Aorta (tissue), 5 donors: ENCODE results near the gene RABGEF1. TPM values are rescaled to one million over a fixed set of nuclear protein-coding genes. Genes with fewer than 3 reads are reported as not detected.
"Not testable (repeated sequence)": the region's sequence is repeated elsewhere in the genome, so short reads cannot be mapped to it uniquely, and the experiment has no call there.

Source experiments
- ATAC-seq: fragments of 200-7000 bp; cut with Tn5 transposase; one replicate; pipeline ENCODE4 v1.9.1; 2022; ENCODE audit warnings: moderate library complexity; ENCODE audit not compliant: low FRiP score
- DNase-seq, 2 donors: peaks; one replicate each; pipeline ENCODE4 v3.0.0-alpha.2; 2020
- H3K27ac ChIP-seq, 2 donors: one replicate each; pipeline ENCODE4 v1.5.1; 2013; ENCODE audit warnings: low read length in 2 of 2, mild to moderate bottlenecking in 2 of 2, moderate library complexity in 2 of 2, control low read depth in 1 of 2, inconsistent platforms in 1 of 2, low read depth in 1 of 2
- H3K27me3 ChIP-seq, 2 donors: one replicate each; pipeline ENCODE4 v1.6.1; 2013; ENCODE audit warnings: control low read depth in 1 of 2, low read length in 1 of 2, mild to moderate bottlenecking in 1 of 2, moderate library complexity in 1 of 2; ENCODE audit not compliant: insufficient read depth in 2 of 2, control insufficient read depth in 1 of 2
- H3K36me3 ChIP-seq, 2 donors: one replicate each; pipeline ENCODE4 v1.6.1; 2013; ENCODE audit warnings: control low read depth in 1 of 2, low read length in 1 of 2, mild to moderate bottlenecking in 1 of 2; ENCODE audit not compliant: insufficient read depth in 2 of 2, control insufficient read depth in 1 of 2
- H3K4me1 ChIP-seq, 2 donors: one replicate each; pipeline ENCODE4 v1.6.1; 2013; ENCODE audit warnings: low read length in 2 of 2, control low read depth in 1 of 2, mild to moderate bottlenecking in 1 of 2, moderate library complexity in 1 of 2; ENCODE audit not compliant: insufficient read depth in 2 of 2, control insufficient read depth in 1 of 2
- H3K4me3 ChIP-seq, 2 donors: one replicate each; pipeline ENCODE4 v1.5.1; 2013; ENCODE audit warnings: low read length in 2 of 2, control low read depth in 1 of 2, mild to moderate bottlenecking in 1 of 2
- H3K9me3 ChIP-seq: one replicate; pipeline ENCODE4 v1.6.1; 2013; ENCODE audit warnings: mild to moderate bottlenecking, low read length; ENCODE audit not compliant: control insufficient read depth
- WGBS, 2 donors: extraction: QIAGEN DNeasy Blood & Tissue Kit; methylation state at CpG; one replicate each; pipeline ENCODE4 v1.1.7; 2013; 5-methylcytosine and 5-hydroxymethylcytosine counted together
- intact Hi-C, 2 donors: fragments of 100-400 bp; cut with DNase I; formaldehyde crosslinking; loops; one replicate each; pipeline versions ENCODE4 v1.14.2 to v1.15.0; 2022
- polyA plus RNA-seq, 2 donors: library from polyadenylated mRNA; stranded (reverse); fragments of 200-250 nt; gene quantifications; one replicate each; pipeline ENCODE4 v1.2.3, GENCODE V29; 2013
- total RNA-seq, 2 donors: library from RNA; stranded (reverse); fragmentation: NEBNext Ultra II Directional; extraction: Animal tissue kit (Norgen Biotek cat#: 25700); gene quantifications; one replicate each; pipeline ENCODE4 v1.2.1, GENCODE V29; 2021
- donor health status: healthy with polysubstance abuse.
- donor health status: Bipolar disorder and iron deficiency.
- donor health status: DM: no; HTN: no; CAD: no.
- donor health status: DM: no; HTN: no; CAD: no.
- donor health status: DM: yes; HTN: yes; CAD: no.

RABGEF1 gene
- total and polyA plus RNA-seq, 4 donors: 8.9 to 38.0 (median 25.6) TPM

DNA sequence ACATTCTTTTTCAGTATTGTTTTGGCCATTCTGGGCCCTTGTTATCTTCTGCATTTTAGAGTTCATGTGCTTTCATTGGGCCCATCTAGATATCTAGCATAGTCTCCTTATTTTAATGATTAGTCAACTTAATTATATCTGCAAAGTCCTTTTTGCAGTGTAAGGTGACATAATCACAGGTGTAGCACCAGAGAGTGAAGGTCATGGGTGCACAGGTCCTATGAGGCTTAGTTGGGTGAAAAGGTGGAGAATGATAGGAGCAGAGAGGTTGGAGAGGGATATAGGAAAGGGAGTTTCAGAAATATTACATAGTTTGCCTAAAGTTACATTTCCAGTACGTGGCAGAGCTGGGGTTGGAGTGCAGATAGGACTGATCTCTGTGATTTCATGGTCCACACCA is 24.4 kb downstream of the RABGEF1 start:
- intact Hi-C loops: loop anchor here in 1 of 2 donors (10.0 kb wide), 1 partner anchor 210 kb away; no protein-coding TSS in a partner anchor
- H3K27ac ChIP-seq, H3K36me3 ChIP-seq, ATAC-seq, H3K27me3 ChIP-seq, H3K4me1 ChIP-seq, DNase-seq, H3K9me3 ChIP-seq, H3K4me3 ChIP-seq: not testable (repeated sequence)
- WGBS, 2 donors: 0% methylated on average over 1 of the region's 1 CpG; no CpG with 5 or more reads in 1 of the 2 donors

DNA sequence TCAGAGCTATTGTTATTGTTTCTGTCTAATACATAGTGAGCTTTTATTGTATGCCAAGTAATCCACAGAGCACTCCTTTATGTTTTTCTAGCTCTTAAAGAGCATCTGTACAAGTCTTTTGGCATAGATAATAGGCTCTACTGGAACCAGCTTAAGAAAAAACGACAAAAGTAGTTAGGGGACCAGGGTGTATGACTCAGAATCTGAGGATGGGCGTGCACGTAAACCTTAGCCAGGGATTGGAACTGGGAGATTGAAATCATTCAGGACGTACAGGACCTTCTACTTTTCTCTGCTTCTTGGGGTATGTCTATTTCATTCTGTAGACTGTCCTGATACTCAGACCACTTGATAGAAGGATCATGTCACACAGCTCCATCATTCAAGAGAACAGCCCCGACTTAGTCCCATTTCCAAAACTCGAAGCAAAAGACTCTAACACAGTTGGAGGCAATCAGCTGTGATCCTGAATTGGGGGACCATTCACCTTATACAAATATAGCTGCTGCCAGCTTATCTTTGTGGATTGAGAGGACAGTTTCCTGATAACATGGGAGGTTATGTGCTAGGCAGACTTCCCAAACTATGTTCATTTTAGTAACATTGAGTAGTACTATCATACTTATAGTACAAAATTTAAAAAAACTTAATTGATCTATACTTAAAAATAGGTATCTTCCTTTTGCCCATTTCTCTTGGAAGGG is 24.9 kb downstream of the RABGEF1 start:
- not testable (repeated sequence) for H3K9me3 ChIP-seq, H3K4me3 ChIP-seq, ATAC-seq, H3K36me3 ChIP-seq, H3K27me3 ChIP-seq, DNase-seq, H3K27ac ChIP-seq, H3K4me1 ChIP-seq
- WGBS, 2 donors: 33 to 48% methylated on average over 5 of the region's 6 CpGs
- intact Hi-C loops: loop anchor here in 1 of 2 donors (10.0 kb wide), 1 partner anchor 211 kb away; no protein-coding TSS in a partner anchor

DNA sequence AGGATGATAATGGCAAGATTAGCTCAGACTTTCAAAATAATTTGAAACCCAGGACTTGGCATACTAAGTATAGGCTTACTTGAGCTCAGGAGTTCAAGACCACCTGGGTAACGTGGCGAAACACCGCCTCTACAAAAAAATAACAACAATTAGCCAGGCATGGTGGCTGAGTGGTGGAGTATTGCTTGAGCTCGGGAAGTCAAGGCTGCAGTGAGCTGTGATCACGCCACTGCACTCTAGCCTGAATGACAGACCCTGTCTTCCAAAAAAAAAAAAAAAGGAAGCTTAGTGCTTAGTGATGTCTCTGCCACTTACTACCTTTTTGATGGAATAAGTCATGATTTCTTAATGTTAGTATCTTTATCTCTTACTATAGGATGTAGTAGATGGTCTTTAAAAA is 25.5 kb downstream of the RABGEF1 start:
- Histone ChIP-seq H3K9me3 (no peaks in the 10 kb centered on the region), H3K36me3 (no peaks in the 10 kb centered on the region), H3K27ac (no peak overlapping the region), H3K27me3 (no peaks in the 10 kb centered on the region), H3K4me3 (no peak overlapping the region), H3K4me1 (peaks cover 0 to 3% of the 10 kb centered on the region in 2 donors)
- 94 to 97% methylated on average over 5 of the region's 5 CpGs for WGBS, 2 donors
- no peak for DNase-seq
- no peak for ATAC-seq
- intact Hi-C loops: loop anchor here in 1 of 2 donors (10.0 kb wide), 1 partner anchor 211 kb away; no protein-coding TSS in a partner anchor

DNA sequence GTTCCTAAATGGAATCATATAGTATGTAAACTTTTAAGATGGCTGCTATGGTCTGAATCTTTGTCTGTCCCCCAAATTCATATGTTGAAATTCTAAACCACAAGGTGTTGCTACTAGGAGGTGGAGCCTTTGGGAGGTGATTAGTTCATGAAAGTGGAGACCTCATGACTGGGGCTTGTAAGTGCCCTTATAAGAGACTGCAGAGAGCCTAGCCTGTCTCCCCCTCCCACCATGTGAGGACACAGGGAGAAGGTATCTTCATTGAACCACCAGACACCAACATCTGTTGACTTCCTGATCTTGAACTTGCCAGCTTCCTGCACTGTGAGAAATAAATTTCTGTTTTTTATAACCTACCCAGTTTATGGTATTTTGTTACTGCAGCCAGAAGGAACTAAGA is 27.0 kb downstream of the RABGEF1 start:
- H3K9me3 ChIP-seq, H3K4me1 ChIP-seq, H3K27ac ChIP-seq, H3K27me3 ChIP-seq, DNase-seq, H3K36me3 ChIP-seq, H3K4me3 ChIP-seq, ATAC-seq: not testable (repeated sequence)
- intact Hi-C loops: loop anchor here in 1 of 2 donors (10.0 kb wide), 1 partner anchor 213 kb away; no protein-coding TSS in a partner anchor

DNA sequence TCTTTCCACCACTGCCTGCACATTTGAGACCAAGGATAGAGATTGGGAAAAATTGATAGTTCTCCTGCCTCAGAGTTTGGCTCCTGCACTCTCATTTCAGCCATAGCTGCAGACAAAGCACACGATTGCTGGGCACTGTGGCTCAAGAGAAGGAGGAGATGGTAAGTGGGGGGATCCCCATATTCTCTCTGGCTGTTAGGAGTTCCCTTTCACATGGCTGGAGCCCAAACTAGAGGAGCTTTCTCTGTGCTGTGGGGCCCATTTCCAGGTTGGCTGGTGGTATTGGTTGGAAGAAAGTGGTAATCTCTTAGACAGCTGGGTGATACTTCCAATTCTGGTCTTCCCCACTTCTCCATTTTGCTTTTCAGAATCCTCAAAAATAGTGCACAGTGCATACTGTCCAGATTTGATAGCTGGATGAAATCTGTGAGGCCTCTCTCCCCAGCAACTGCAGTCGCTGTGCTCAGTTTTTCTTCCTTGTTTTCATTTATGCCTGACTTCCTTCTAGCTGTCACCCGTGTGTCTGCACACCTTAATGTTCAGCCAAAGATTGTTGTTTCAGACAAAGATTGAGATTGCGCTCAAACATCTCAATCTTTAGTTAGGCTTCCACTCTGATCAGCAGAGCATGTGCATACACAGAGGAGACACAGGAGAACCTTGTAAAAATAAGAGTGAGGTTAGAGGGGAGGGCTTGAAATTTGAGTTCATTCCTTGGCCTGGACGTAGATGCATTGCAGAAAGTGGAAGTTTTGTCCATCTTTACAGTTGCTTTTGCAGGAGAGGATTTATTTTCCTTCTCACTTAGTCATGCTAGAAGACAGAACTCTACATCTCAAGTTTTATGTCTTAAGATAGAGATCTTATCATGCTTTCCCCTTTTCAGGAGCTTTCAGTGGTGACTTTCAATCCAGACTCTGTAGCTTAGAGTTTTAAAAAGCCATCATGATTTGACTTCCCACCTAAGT is 28.6 kb downstream of the RABGEF1 start:
- WGBS, 2 donors: 58 to 69% methylated on average over 4 to 5 of the region's 5 CpGs
- no peak for DNase-seq
- Histone ChIP-seq H3K27me3 (no peaks in the 10 kb centered on the region), H3K36me3 (no peaks in the 10 kb centered on the region), H3K27ac (no peak overlapping the region), H3K9me3 (no peaks in the 10 kb centered on the region), H3K4me3 (no peak overlapping the region), H3K4me1 (peaks cover 0 to 3% of the 10 kb centered on the region in 2 donors)
- no peak for ATAC-seq
- intact Hi-C loops: loop anchor here in 1 of 2 donors (10.0 kb wide), 1 partner anchor 214 kb away; no protein-coding TSS in a partner anchor

GRCh38 chr7:66769833-66770512 is 29.4 kb downstream of the RABGEF1 start:
- Histone ChIP-seq H3K4me3 (no peak overlapping the region), H3K4me1 (peaks cover 0 to 3% of the 10 kb centered on the region in 2 donors), H3K36me3 (peaks cover 0 to 4% of the 10 kb centered on the region in 2 donors), H3K27me3 (no peaks in the 10 kb centered on the region), H3K27ac (no peak overlapping the region), H3K9me3 (no peaks in the 10 kb centered on the region)
- intact Hi-C loops: loop anchor here in 1 of 2 donors (10.0 kb wide), 1 partner anchor 215 kb away; no protein-coding TSS in a partner anchor
- DNase-seq (no peak), ATAC-seq (no peak)
- 68 to 71% methylated on average over 5 of the region's 5 CpGs for WGBS, 2 donors

- intact Hi-C loops: no loop called here
- Histone ChIP-seq H3K9me3 (no peaks in the 10 kb centered on the region), H3K36me3 (peaks cover 4 to 5% of the 10 kb centered on the region in 2 donors), H3K27ac (no peak overlapping the region), H3K4me3 (no peak overlapping the region), H3K27me3 (no peaks in the 10 kb centered on the region), H3K4me1 (no peaks in the 10 kb centered on the region)
- ATAC-seq (no peak), DNase-seq (no peak)
- WGBS, 2 donors: 85 to 87% methylated on average over 9 of the region's 9 CpGs
Measured at GRCh38 chr7:66771795-66772194, 31.3 kb downstream of the RABGEF1 start.

- H3K27me3 ChIP-seq, intact Hi-C loops, H3K4me3 ChIP-seq, H3K27ac ChIP-seq, H3K36me3 ChIP-seq, H3K4me1 ChIP-seq, H3K9me3 ChIP-seq, ATAC-seq, DNase-seq: not testable (repeated sequence)
- WGBS, 2 donors: 95 to 97% methylated on average over 4 of the region's 4 CpGs
Measured at GRCh38 chr7:66773744-66774143, 33.2 kb downstream of the RABGEF1 start.
